Suprapubic skin (tissue), 4 donors: ENCODE data around the gene ZNF19.

Experiments
- CTCF ChIP-seq, 2 donors: fragments of 200-600 bp in 1 of 2; fragments of 450-650 bp in 1 of 2; sonication (generic) in 1 of 2; IDR thresholded peaks; one replicate each; pipeline ENCODE4 v1.5.1; 2016 to 2019; ENCODE audit warnings: antibody characterized with exemption in 2 of 2, mild to moderate bottlenecking in 1 of 2, moderate library complexity in 1 of 2
- POLR2A ChIP-seq, 2 donors: fragments of 450-650 bp; IDR thresholded peaks; one replicate each; pipeline ENCODE4 v1.6.1; 2017; ENCODE audit warnings: antibody characterized with exemption in 2 of 2, mild to moderate bottlenecking in 2 of 2, moderate library complexity in 2 of 2
- POLR2AphosphoS5 ChIP-seq, 3 donors: sonication (generic); formaldehyde crosslinking; IDR thresholded peaks; one replicate each; pipeline ENCODE4 v1.6.1; 2017; ENCODE audit warnings: antibody characterized with exemption in 3 of 3

GRCh38 chr16:71431176-71431575 lies 57.9 kb downstream of the ZNF19 start:
- TF ChIP-seq CTCF (IDR thresholded peaks at IDR 0.05), result no peak
- no peak for TF ChIP-seq POLR2A (IDR thresholded peaks at IDR 0.05)
- no peak for TF ChIP-seq POLR2AphosphoS5 (IDR thresholded peaks at IDR 0.05)
